Thyroid gland (tissue), 4 donors: ENCODE results near the gene TTC34.
A peak's percentile ranks its signal among the peaks of the same experiment; 100 is the strongest.

ENCODE experiments used
- POLR2A ChIP-seq, 2 donors: fragments of 450-650 bp; IDR thresholded peaks; one replicate each; pipeline ENCODE4 v1.6.1; 2017; ENCODE audit warnings: antibody characterized with exemption in 2 of 2, mild to moderate bottlenecking in 2 of 2, moderate library complexity in 1 of 2
- TF ChIP-seq, protein P1 (sequence below), 6 experiments: fragments of 200-600 bp in 3 of 6; fragments of 450-650 bp in 3 of 6; sonication (generic) in 3 of 6; IDR thresholded peaks; one replicate each; pipeline ENCODE4 v1.5.1; 2016 to 2019; ENCODE audit warnings: antibody characterized with exemption in 6 of 6, mild to moderate bottlenecking in 2 of 6, inconsistent platforms in 1 of 6, moderate library complexity in 1 of 6

DNA sequence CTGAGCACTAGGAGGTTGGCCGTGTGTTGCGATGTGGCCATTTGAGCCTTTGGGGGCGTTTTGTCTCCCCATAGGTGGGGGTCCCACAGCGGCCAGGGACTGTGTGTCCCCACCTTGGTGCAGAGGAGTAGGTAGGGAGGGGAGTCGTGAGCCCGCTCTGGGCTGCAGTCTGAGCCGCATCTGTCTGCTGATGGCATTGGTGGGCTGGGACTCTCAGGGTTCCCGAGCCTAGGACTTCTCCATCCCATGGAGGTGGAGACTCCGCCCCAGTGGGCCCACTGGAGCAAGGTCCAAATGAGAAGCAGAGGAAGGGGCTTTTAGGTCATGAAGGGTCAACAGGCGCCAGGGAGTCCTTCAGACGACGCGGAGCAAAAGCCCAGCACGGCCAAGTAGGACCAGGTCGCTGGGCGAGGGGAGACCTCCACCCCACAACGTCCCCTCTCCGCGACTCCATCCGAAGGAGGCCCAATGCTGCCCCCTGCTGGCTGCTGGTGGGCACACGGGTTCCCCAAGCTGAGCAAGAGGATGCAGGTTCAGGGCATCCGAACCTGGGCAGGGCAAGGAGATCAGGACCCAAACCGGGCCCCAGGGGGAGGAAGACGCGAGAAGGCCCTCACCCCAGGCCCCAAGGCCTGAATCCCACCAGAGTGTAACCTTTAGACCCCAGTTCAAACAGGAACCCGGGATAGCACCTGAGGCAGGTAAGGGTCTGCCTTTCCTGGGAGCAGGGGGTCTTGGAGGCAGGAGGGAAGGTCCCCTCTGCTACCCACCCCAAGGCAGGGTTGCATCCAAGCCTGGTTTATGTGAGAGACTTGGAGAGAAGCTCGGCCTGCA is 14.9 kb downstream of the TTC34 start:
- no peak for TF ChIP-seq POLR2A (IDR thresholded peaks at IDR 0.05)
- TF ChIP-seq, protein P1, sequence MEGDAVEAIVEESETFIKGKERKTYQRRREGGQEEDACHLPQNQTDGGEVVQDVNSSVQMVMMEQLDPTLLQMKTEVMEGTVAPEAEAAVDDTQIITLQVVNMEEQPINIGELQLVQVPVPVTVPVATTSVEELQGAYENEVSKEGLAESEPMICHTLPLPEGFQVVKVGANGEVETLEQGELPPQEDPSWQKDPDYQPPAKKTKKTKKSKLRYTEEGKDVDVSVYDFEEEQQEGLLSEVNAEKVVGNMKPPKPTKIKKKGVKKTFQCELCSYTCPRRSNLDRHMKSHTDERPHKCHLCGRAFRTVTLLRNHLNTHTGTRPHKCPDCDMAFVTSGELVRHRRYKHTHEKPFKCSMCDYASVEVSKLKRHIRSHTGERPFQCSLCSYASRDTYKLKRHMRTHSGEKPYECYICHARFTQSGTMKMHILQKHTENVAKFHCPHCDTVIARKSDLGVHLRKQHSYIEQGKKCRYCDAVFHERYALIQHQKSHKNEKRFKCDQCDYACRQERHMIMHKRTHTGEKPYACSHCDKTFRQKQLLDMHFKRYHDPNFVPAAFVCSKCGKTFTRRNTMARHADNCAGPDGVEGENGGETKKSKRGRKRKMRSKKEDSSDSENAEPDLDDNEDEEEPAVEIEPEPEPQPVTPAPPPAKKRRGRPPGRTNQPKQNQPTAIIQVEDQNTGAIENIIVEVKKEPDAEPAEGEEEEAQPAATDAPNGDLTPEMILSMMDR (IDR thresholded peaks at IDR 0.05): peak; percentile 20 to 74 (median 46)
